ENCODE data around the gene RAD23B. TPM values are rescaled to one million over a fixed set of nuclear protein-coding genes. Genes with fewer than 3 reads are reported as not detected.

RAD23B gene
- total RNA-seq, 6 experiments from 2014 or later: 86.9 to 110 (median 99.1) TPM

DNA sequence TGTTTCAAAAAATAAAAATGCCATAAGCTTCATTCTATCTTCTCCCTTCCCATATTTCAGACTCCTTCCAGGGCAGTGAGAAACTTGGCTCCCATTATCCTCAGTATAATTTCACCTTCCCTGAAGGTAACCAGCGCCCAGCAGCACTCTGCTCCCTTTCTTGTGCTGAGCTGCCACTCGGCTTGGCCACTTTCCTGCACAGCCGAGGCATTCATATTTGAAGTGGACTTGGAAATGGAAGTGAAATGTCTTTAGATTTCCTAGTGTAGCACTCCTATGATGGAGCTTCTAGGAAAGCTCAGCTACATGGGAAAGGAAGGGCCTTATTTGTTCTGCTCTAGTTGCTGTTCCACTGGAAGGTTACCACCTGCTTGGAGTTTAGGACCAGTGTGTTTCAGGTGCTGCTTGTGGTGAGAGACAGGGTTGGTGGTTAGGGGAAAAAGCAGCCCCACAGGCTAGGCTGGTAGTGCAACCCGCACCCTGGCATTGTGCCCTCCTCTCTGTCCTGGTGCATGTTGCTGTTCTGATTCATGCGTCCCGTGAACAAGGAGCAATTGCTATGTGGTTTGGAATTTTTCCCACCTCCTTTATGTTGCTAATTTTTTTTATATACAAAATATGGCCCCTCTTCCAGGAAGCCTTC lies 53.8 kb downstream of the RAD23B start:
- intact Hi-C loops (cut with DNase I): no loop called here
- DNase-seq: no peak

DNA sequence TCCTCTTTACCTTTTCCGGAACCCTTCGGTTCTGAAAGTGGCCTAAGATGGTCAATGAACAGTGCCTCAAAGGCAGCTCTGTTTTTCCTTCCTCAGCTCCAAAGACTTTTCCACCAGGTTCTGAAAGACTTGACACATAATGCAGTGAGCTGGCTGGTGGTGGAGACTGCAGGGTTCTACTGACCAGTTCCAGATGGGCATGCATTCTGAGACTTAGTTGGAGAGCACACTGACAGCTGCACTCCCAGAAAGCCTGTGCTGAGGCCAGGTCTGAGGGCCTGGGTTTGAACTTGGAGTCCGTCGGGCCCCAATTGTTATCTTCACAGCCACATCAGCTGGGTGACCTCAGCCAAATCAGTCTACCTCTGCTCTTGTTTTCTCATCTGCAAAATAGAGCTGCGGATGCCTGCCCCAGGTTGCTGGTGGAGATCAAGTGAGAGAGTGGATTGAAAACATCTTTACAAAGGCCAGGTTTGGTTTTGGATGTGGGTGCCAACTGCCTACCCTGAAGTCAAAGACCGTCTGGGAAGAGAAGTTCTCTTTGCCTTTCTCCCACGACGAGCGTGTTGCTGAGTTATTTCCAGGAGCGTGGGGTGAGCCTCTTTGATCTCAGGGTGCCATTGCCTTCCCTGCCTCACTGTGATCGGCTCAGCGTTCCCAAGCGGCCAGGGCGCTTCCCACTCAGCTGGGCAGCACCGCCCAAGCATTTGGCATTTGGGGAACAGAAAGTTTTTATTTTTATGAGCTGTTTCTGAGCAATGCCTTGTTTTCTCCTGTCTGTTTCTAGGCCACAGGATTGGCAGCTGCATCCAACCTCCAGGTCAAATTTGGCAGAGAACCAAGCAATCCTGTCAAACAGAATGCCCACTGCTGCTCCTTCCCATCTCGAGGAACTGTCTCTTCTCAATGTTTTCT lies 54.9 kb downstream of the RAD23B start:
- no peaks in the 10 kb centered on the region for H3K27me3 ChIP-seq
- intact Hi-C loops (cut with DNase I): no loop called here
- peaks cover 0 to 14% (median 3%) of the 10 kb centered on the region in 4 donors for H3K4me1 ChIP-seq
- no peaks in the 10 kb centered on the region for H3K9me3 ChIP-seq
- H3K4me3 ChIP-seq: no peak overlapping the region
- no peak for ATAC-seq
- no peak for DNase-seq
- 56% methylated on average over 7 of the region's 16 CpGs for WGBS (ENCODE audit: insufficient coverage, low coverage, low lambda C conversion rate, missing lambda C conversion rate)
- TF ChIP-seq POLR2A (IDR thresholded peaks at IDR 0.05): no peak
- TF ChIP-seq, protein P1, sequence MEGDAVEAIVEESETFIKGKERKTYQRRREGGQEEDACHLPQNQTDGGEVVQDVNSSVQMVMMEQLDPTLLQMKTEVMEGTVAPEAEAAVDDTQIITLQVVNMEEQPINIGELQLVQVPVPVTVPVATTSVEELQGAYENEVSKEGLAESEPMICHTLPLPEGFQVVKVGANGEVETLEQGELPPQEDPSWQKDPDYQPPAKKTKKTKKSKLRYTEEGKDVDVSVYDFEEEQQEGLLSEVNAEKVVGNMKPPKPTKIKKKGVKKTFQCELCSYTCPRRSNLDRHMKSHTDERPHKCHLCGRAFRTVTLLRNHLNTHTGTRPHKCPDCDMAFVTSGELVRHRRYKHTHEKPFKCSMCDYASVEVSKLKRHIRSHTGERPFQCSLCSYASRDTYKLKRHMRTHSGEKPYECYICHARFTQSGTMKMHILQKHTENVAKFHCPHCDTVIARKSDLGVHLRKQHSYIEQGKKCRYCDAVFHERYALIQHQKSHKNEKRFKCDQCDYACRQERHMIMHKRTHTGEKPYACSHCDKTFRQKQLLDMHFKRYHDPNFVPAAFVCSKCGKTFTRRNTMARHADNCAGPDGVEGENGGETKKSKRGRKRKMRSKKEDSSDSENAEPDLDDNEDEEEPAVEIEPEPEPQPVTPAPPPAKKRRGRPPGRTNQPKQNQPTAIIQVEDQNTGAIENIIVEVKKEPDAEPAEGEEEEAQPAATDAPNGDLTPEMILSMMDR (IDR thresholded peaks at IDR 0.05): no peak
- H3K27ac ChIP-seq: no peak overlapping the region
- H3K36me3 ChIP-seq: peaks cover 0 to 22% (median 12%) of the 10 kb centered on the region in 4 donors

More for the DNA sequence above, 53.8 kb downstream of the RAD23B start:
- H3K27me3 ChIP-seq: no peaks in the 10 kb centered on the region
- ATAC-seq: no peak
- no peak overlapping the region for H3K27ac ChIP-seq
- no peak overlapping the region for H3K4me3 ChIP-seq
- H3K4me1 ChIP-seq: peaks cover 0 to 14% (median 3%) of the 10 kb centered on the region in 4 donors
- 74% methylated on average over 4 of the region's 6 CpGs for WGBS (ENCODE audit: insufficient coverage, low coverage, low lambda C conversion rate, missing lambda C conversion rate)
- H3K36me3 ChIP-seq: peaks cover 0 to 33% (median 17%) of the 10 kb centered on the region in 4 donors
- TF ChIP-seq, protein P1 (IDR thresholded peaks at IDR 0.05): no peak
- no peak for TF ChIP-seq POLR2A (IDR thresholded peaks at IDR 0.05)
- H3K9me3 ChIP-seq: no peaks in the 10 kb centered on the region

DNA sequence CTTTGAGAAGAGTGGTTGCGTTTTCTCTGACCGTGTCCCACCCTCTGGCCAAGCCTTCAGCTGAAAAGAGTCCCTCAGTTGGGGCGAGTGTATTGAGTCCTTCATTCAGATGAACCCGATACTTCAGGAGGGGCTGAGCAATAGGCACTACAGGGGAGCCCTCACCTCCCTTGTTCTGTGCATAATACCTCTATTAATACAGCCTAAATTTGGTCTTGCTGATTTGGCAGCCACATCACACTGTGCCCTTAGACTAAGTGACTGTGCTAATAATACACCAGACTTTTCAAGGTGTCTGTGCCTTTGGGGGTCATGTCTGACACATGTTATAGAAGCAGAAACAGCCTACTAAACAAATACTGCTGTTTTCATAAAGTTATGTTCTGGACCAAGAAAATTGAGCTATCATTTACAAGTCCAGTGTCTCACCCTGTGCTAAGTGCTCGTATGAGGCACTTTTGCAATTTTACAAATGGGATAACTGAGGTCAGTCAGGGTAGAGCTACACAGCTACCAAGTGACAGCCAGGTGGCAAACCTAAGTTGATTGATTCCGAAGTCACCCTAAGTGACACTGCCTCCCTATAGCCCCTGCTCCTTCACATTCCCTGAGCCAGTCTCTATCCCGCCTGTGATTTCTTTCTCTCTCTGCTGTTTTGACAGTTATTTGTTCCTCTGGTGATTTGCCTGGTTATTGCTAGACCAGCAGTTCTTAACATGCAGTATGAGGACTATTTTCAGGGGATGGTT lies 56.0 kb downstream of the RAD23B start:
- H3K36me3 ChIP-seq: peaks cover 0 to 11% (median 2%) of the 10 kb centered on the region in 4 donors
- H3K4me3 ChIP-seq: no peak overlapping the region
- 84% methylated on average over 6 of the region's 7 CpGs for WGBS (ENCODE audit: insufficient coverage, low coverage, low lambda C conversion rate, missing lambda C conversion rate)
- H3K9me3 ChIP-seq: no peaks in the 10 kb centered on the region
- H3K4me1 ChIP-seq: peaks cover 0 to 14% (median 3%) of the 10 kb centered on the region in 4 donors
- no peaks in the 10 kb centered on the region for H3K27me3 ChIP-seq
- TF ChIP-seq, protein P1 (IDR thresholded peaks at IDR 0.05): no peak
- no peak for TF ChIP-seq POLR2A (IDR thresholded peaks at IDR 0.05)
- ATAC-seq (no peak), DNase-seq (no peak)
- intact Hi-C loops (cut with DNase I): no loop called here
- no peak overlapping the region for H3K27ac ChIP-seq

DNA sequence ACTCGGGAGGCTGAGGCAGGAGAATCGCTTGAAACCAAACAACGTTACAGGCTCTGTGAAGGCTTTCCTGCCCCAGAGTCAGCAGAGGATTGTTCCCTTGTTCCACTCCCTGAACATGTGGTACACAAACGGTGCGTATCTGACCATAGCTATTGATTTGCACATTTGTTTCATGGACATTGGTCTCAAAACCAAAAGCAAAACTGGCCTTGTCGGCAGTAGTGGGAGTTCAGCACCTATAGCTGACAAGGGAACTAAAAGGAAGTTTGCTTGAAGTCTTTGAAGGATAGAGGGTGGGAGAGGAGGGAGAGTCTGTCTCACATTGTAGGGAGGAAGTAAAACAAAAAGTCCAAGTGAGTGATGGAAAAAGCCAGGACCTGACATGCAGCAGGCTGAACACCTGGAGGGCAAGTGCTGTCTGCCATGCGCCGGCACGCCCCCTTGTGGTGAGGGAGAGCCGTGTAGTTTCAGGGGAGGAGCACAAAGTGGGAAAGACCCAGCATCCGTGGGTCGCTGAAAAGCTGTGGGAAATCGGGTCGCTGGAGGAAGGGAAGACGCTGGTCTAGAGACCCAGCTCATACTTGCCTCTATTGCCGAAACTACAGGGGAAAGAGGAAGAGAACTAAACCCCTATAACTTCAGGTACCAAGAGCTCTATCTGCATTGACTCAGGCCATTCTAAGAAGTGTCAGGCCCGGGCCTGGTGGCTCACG lies 58.0 kb downstream of the RAD23B start:
- peaks cover 0 to 11% (median 3%) of the 10 kb centered on the region in 4 donors for H3K4me1 ChIP-seq
- H3K4me3 ChIP-seq: peak overlapping the region in 2 of 3 donors; percentile 36 to 37
- no peaks in the 10 kb centered on the region for H3K27me3 ChIP-seq
- 16% methylated on average over 16 of the region's 18 CpGs for WGBS (ENCODE audit: insufficient coverage, low coverage, low lambda C conversion rate, missing lambda C conversion rate)
- no peaks in the 10 kb centered on the region for H3K9me3 ChIP-seq
- TF ChIP-seq POLR2A (IDR thresholded peaks at IDR 0.05): no peak
- TF ChIP-seq, protein P1 (IDR thresholded peaks at IDR 0.05): peak; percentile 88 to 94 (median 93)
- DNase-seq: peak; percentile 85 to 89 (median 86)
- ATAC-seq: peak; percentile 81 to 88 (median 82)
- intact Hi-C loops (cut with DNase I): loop anchor here in 1 of 2 donors (5.0 kb wide), 1 partner anchor 104 kb away; no protein-coding TSS in a partner anchor
- H3K36me3 ChIP-seq: peaks cover 0 to 4% (median 0%) of the 10 kb centered on the region in 4 donors
- peak overlapping the region; percentile 45 to 70 (median 54) for H3K27ac ChIP-seq

Measured in right lobe of liver (tissue), 6 donors.